Frontal cortex (tissue), 4 donors: ENCODE measurements around the gene NDC1. TPM values are rescaled to one million over a fixed set of nuclear protein-coding genes. Genes with fewer than 3 reads are reported as not detected.

ENCODE experiments used
- DNase-seq, 2 donors: peaks; one replicate each; pipeline ENCODE4 v3.0.0; 2012; ENCODE audit warnings: low spot score in 2 of 2
- FAIRE-seq: peaks from 2 replicates; lab custom pipeline; 2012; peaks lifted over from hg19 to GRCh38; lab: Jason Lieb, UNC
- total RNA-seq: library from RNA; depleted of rRNA; stranded (reverse); fragments of >200 nt; gene quantifications from one replicate; pipeline ENCODE4 v1.2.3, GENCODE V29; 2014
- donor health status: control.
- donor health status: control.
- donor health status: control.

NDC1 gene
- total RNA-seq, 1 donor from 2014 or later = 40.8 TPM

- no peak for FAIRE-seq
- no peak for DNase-seq
These were observed 103.4 kb downstream of the NDC1 start for GRCh38 chr1:53734650-53735211.

GRCh38 chr1:53733975-53734649 is 104.0 kb downstream of the NDC1 start:
- FAIRE-seq (no peak), DNase-seq (no peak)

- FAIRE-seq = no peak
These were observed 104.6 kb downstream of the NDC1 start for GRCh38 chr1:53733447-53733931.

GRCh38 chr1:53732912-53733317 is 105.2 kb downstream of the NDC1 start:
- FAIRE-seq (no peak), DNase-seq (no peak)

More at GRCh38 chr1:53733447-53733931, 104.6 kb downstream of the NDC1 start:
- DNase-seq = no peak

GRCh38 chr1:53732409-53732808 is 105.7 kb downstream of the NDC1 start:
- DNase-seq (no peak), FAIRE-seq (no peak)

- DNase-seq (no peak), FAIRE-seq (no peak)
These were observed 106.3 kb downstream of the NDC1 start for GRCh38 chr1:53731779-53732305.

- DNase-seq (no peak), FAIRE-seq (no peak)
These were observed 107.0 kb downstream of the NDC1 start for GRCh38 chr1:53731043-53731600.

- no peak for DNase-seq
- no peak for FAIRE-seq
These were observed 107.8 kb downstream of the NDC1 start for GRCh38 chr1:53730224-53730865.

- no peak for DNase-seq
- FAIRE-seq = no peak
These were observed 108.5 kb downstream of the NDC1 start for GRCh38 chr1:53729456-53730223.

GRCh38 chr1:53728702-53729455 is 109.2 kb downstream of the NDC1 start:
- FAIRE-seq = no peak
- DNase-seq = no peak

- FAIRE-seq = no peak
These were observed 109.9 kb downstream of the NDC1 start for GRCh38 chr1:53728196-53728595.

GRCh38 chr1:53727461-53728092 is 110.5 kb downstream of the NDC1 start:
- DNase-seq (no peak), FAIRE-seq (no peak)

More at GRCh38 chr1:53728196-53728595, 109.9 kb downstream of the NDC1 start:
- DNase-seq = no peak

- DNase-seq (no peak), FAIRE-seq (no peak)
These were observed 112.0 kb downstream of the NDC1 start for GRCh38 chr1:53726009-53726600.

GRCh38 chr1:53725238-53725689 is 112.8 kb downstream of the NDC1 start:
- DNase-seq (no peak), FAIRE-seq (no peak)

- FAIRE-seq = no peak
- no peak for DNase-seq
These were observed 116.1 kb downstream of the NDC1 start for GRCh38 chr1:53722025-53722424.

- peak; percentile 42 for FAIRE-seq
- no peak for DNase-seq
These were observed 117.0 kb downstream of the NDC1 start for GRCh38 chr1:53721088-53721487.

GRCh38 chr1:53719469-53719868 is 118.6 kb downstream of the NDC1 start:
- DNase-seq (no peak), FAIRE-seq (no peak)

- FAIRE-seq (no peak), DNase-seq (no peak)
These were observed 119.7 kb downstream of the NDC1 start for GRCh38 chr1:53718443-53718842.
